T-helper 2 cell treated with Interferon-gamma antibody and Interleukin-4, amounts not matched to agents 100 ng/mL and 5 ng/mL, for 36 hours (primary cell): Measurements from ENCODE around the gene ALDH1L1. TPM values are rescaled to one million over a fixed set of nuclear protein-coding genes. Genes with fewer than 3 reads are reported as not detected.

Source experiments
- intact Hi-C: fragments of 100-400 bp; cut with micrococcal nuclease; formaldehyde crosslinking; loops from one replicate; pipeline ENCODE4 v1.15.1; 2023
- total RNA-seq: library from RNA; stranded (reverse); gene quantifications from 2 replicates; pipeline ENCODE4 v1.2.3, GENCODE V29; 2022

Gene ALDH1L1
- total RNA-seq, 1 donor from 2014 or later: not detected

DNA sequence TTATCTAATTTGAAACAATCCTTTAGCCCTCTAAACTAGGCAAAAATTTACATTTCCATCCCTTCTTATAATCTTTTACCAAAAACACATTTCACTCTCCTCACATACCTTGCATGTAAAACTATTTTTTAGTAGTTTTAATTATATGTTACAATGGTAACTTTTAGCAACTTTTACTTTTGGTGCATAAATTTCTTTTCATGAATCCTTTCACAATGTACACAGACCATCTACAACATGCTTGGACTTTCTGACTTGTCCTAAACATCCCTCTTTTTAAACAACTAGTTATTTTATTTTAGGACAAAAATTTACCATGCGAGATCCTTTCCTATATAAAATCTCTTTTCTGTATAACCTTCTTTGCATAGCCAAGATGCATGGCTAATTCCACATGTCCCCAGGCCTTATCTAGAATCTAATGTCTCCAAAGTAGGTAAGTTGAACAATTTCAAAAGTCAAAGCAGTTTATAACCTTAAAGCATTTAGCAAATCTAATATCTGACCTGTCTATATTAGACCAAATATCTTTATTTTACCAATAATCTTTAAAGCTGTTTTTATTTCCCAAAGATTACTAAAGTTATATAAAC, 14.4 kb upstream of the ALDH1L1 start:
- intact Hi-C loops: no loop called here

DNA sequence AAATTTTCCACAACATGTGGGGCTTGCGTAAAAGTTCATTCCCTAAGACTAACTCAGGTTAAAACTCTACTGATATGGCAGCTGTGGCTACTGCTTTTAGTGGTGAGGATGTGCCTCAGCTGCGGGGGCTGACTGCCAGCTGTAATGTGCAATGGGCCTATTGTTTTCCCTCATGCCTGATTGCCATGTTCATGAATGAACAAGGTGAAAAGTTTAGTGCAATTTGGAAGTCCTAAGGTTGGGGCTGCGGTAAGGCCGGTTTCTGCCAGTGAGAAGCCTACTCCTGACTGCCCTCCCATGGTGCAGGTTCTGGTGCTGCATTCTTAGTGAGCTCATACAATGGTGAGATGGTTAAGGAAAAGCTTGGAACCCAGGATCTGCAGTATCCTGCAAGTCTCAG, 10.9 kb upstream of the ALDH1L1 start:
- intact Hi-C loops: no loop called here

DNA sequence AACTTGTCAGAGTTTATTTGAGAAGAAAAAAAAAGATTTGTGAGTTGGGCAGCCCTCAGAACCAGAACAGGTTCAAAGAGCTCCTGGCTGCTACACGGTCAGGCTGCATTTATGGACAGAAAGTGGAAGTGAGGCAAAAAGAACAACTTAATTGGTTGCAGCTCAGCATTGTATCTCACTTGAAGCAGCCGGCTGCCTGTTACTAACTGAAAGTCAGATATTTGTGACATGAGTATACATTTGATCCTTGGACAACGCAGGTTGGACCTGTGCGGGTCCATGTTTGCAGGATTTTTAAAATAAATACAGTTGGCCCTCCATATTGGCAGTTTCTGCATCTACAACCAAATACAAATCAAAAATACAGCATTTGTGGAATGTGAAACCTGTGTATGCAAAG, 7.5 kb upstream of the ALDH1L1 start:
- intact Hi-C loops: no loop called here

DNA sequence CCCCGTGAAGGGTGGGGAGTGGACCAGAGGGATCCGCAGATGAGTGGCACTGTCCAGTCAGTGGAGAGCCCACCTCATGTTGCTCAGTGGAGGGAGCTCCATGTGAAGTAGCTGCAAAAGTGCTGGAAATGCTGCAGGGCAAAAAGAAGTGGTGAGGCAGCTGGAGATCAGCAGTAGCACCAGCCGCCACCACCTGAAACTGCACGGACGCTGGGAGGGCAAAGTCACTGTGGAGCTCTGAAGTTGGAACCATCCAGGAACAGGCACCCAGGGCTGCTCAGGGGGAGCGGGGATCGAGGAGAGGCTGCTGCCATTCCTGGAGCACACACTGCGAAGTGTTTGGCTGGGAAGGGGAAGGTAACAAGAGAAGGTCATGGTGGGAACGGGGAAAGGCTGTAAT, 6.4 kb upstream of the ALDH1L1 start:
- intact Hi-C loops: no loop called here

DNA sequence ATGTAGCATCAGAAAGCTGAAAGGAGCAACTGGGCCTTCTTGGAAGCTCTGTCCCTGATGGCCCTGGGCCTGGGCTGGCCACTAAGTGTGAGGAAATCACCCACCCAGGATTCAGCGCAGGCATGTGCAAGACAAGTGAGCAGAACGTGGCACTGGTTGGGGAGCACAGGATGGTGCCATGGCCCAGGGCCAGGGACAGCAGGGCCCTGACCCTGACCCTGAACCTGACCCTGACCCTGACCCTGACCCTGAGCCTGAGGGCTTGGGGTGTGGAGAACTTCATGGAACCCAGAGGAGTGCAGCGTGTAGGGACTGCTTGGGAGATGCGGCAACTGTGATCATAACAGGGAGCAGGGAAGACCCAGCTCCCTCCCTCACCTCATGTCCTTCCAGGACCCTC, 5.9 kb upstream of the ALDH1L1 start:
- intact Hi-C loops: no loop called here

DNA sequence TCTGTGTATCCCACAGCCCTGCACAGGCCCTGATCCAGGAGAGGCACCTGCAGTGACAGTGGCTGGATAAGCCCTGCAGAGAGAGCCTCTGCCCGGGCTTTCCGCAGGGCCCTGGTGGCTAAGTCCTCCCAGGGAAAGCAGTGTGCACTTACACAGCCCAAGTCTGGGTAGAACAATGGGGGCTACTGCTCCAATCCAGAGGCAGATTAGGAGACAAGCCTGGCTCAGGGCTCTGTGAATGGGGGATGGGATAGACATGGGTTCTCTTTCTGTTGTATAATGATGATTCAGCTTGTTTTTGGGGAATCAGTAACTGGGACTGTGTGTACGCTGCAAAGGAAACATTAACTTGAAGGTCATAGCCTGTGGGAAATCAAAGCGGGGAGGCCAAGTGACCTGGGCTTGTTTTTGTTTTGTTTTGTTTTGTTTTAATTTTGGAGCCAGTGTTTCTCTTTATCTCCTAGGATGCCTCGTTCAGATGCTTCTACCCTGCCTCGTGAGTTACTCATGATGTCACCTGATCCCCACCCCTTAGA, 4.1 kb upstream of the ALDH1L1 start:
- intact Hi-C loops: no loop called here

DNA sequence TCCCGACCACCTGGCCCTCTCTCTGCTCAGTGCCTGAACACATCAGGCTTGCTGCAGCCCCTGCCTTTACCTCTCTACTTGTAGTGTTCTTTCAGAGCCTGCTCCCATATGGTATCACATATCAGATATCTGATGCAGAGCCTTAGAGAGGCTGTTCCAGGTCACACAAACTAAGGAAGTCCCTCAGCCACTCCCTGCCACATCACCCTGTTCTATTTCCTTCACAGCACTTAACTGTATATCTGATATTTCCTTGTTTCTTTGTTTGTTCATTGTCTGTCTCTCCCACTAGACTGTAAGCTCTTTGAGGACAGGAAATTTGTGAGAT, 976 bp upstream of the ALDH1L1 start:
- intact Hi-C loops: no loop called here

DNA sequence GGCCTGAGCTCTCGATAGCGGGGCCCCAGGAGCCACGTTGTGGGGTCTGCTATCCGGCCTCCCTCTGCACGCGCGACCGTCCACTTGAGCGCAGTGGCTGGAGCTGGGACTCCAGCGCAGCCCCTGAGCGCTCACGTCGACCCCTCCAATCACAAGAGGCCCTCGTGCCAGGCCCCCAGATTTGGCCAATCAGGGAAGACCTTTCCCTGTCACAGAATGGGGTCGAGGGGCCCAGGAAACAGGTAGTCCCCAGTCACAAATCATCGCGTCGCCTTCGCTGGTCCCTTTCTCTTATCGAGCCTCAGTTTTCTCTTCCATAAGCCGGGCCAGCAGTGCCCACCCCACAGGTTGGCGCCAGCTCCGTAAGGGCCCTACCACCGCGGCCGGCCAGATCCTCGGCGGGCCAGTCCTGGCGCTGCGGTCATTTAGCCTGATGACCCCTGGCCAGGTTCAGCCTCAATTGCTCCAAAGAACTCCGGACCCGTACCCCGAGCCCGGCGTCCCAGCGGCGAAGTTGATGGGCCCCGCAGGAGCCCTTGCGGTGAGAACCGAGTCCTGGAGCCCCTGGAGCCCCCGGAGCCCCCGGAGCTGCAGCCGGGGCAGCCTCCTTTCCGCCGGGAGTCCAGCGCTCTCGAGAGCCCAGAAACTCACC, 435 bp downstream of the ALDH1L1 start:
- intact Hi-C loops: no loop called here

DNA sequence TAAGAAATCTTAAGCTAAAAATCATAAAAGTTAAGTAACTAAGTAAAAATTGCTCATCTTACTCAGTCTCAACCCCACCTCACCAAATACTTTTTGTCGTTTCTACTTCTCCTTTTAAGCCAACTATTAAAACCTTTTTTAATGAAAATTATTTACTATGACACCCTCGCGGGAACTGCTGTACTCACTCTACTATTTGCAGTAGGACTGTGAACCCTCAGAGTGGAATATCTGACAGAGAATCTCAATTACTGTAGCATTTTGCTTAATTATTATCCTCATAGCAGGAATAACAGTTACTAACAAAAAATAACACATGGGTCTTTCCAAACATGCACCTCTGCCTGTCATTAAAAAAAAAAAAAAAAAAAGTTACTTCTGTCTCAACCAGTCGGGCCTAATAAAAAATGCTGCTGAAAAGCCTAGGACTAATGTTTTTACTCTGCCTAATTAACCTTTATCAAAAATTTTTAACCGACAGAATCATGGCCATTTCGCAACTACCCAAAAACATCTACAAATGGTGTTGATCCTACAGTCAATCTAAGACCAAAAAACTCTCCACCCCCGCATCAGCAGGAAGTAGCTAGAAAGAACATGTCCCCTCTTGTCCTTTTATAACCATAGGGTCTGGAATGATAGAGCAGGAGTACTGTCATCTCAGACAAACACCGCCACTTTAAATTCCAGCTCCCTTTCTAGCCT, 10.2 kb downstream of the ALDH1L1 start:
- intact Hi-C loops: no loop called here

DNA sequence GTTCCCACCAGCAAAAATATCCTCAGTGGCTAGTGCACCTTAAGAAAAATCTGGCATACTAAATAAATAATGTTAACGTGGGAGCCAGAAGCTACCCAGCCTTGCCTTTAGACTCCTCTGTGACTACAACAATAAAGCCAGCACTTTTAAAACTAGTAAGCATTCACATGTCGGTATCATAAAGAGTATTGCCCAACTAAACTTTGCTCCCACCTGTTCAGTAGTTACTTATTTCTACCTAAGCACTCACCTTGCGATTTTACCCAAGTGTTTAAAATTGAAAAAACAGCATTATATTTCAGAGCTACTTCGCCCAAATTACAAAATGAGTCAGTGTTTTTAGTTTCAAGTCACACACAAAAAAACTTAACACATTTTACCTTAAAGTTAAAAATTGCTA, 12.8 kb downstream of the ALDH1L1 start:
- intact Hi-C loops: no loop called here

DNA sequence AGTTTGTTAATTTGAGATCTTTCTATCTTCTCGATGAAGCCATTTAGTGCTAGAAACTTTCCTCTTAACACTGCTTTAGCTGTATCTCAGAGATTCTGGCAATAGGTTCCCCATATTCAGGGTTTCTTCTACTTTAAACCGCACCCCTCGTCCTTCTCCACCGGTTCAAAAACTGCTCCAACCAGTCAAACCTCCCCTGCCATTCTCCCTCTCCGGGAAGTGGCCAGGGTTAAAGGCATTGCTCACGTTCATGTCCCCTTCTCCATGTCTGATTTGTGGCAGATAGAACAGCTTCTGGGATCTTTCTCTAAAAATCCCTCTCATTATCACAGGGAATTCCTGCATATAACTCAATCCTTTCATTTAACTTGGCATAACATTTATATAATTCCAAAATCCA, 14.4 kb downstream of the ALDH1L1 start:
- intact Hi-C loops: no loop called here

DNA sequence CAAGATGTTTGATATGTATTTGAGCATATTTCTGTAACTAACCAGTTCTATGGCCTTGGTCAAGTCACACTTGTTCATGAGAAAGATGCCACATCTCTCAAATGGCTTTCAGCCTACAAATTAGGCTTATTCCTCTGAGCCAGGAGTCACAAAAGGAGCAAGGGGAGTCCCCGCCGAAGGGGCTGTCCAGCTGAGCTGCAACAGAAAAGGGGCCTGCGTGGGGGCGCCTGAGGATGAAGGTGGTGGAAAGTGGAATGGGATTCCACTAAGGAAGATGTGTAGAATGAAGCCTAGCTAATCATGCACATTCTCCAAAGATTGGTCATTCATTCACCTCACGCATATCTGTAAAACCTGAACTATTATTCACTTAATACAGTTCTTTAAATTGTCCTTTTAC, 19.1 kb downstream of the ALDH1L1 start:
- intact Hi-C loops: no loop called here

DNA sequence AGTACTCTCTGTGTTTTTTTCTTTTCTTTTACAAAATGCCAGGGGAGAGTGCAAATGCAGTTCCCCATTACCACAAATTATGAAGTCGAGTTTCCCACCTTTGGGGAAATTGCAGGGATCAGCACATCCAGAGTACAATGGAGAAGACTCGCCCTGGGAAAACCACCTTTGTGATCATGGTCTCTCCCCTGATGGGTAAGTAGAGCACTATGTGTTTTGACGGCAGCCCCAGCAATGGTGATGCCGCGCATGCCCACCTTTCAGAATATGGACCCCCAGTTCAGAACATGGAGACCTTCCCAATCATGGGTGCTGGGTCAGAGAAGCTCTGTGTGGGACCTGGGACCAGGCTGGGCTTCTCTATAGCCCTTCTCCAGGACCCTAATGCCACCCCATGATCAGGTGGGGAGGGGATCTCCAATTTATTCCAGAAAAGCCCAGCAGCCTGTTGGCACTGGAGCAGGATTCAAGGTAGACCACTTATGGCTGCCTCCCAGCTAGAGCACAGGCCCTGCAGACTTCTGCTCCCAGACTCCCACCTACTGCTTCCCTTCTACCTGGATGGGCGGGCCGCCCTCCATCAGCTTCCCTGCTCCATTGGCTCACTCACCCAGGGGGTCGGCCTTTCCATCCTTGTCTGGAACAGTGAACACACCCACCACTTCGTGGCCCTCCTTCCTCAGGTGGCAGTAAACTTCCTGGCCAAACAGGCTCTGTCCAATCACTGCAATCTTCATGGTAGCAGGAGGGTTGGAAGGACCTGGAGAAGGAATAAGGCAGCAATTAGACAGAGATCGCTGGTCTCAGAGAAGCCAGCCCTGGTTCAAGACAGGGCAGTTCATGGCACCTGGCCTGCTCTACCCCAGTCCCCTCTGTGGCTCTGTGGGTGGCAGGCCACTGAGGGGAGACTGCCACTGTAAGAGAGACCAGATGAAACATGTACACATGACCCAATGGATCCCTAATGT, 19.9 kb downstream of the ALDH1L1 start:
- intact Hi-C loops: no loop called here

DNA sequence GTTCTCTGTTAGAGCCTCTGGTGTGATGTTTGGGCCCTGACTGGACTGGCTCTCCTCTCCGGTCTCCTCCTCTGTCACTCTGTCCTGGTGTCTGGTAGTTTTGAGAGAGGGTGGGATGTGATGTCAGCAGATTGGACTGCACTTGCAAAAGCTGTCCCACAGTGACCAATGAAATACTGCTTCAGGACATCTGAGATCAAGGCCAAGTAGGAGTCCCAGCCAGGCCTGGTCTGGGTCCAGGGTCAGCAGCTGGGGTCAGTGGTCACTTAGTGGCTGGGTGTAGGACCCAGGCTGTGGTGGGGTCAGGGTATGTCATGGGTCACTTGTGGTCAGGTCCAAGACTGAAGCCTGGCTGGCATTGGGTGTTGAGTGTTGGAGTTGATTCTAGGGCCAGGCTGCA, 20.9 kb downstream of the ALDH1L1 start:
- intact Hi-C loops: no loop called here

DNA sequence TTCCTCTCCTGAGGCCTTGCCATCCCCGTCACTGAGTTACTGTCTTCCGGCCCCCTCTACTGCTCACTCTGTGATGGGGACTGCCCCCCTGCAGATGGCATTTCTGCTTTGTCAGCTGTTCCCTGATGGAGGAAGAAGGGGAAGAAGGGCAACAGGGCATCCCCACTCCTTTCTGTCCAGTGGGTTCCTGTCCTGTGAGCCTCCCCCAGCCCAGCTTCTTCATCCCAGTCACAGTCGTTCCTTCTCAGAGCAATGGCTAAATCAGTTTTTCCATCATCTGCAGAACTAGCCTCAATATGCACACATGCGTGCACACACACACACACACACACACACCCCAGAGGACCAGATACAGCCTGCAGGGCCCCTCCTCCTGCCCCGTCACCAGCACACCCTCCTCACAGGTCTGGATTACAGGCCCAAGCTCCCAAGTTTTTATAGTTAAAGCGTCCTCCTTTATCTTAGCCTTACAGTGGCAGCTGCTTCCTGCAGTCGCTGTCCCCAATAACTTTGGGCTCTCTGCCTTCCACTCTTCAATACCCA, 21.4 kb downstream of the ALDH1L1 start:
- intact Hi-C loops: no loop called here

DNA sequence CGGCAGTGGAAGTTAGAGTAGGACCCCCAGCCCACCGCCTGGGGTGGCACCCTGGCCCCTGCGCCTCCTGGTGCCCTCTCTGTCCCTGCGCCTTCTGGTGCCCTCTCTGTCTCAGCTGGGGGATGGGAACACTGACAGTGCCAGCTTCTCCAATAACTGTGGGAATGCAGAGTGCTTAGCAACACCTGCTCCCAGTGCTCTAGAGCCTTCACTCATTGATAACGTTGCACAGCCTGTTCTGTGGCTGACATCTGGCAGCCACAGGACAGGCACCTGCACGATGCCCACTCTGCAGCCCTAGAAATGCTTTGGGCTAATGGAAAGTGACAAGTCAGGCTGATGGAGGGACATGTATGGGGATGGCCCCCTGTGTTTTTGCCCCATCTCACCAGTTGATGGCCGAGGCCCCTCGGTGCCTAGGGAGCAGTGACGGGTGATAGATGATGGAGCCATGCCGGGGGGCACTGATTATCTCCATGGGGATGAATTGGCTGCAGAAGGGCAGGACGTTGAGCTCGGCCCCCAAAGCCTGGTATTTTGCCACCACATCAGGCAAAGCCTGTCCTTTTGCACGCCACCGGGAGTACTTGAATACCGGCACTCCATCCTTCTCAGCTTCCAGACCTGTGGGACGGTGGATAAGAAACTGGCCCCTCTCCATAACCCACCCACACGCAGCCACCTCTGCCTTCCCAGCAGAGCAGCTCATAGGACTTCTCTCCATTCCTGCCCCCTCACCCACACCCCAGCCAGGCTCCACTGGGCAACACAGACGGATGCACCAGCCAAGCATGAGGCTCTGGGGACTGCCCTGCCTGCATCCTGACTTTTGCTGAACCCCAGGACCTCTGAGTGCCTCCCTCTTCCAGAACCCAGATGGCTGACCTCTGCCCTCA, 22.1 kb downstream of the ALDH1L1 start:
- intact Hi-C loops: no loop called here

DNA sequence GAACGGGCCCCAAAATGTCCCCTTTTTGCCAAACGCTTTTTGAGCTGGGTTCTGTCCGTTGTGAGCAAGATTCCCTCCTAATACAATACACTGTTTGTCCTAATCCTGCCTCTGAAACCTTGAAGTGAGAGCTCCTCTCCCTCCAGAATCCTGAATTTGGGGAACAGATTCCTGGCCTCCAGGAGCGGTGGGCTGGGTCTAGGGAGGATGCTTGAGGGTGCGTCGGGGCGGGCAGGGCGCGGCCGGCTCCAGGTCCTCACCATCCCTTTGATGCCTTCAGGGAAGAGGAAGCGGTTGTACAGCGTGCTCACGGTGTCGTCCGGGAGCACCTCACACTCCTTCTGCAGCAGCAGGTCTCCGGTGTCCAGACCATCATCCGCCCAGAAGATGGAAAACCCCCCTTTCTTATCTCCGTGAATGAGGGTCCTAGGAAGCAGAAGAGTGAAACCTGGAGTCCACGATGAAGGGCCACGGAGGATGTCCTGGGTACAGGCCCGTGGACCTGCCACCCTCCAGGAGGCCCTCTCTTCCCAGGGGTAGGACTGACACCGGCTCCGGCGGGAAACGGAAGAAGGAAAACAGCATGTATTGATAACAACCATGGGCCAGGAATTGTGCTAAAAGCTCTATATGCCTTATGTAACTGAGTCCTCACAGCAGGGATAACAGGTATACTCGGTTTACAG, 23.2 kb downstream of the ALDH1L1 start:
- intact Hi-C loops: no loop called here

DNA sequence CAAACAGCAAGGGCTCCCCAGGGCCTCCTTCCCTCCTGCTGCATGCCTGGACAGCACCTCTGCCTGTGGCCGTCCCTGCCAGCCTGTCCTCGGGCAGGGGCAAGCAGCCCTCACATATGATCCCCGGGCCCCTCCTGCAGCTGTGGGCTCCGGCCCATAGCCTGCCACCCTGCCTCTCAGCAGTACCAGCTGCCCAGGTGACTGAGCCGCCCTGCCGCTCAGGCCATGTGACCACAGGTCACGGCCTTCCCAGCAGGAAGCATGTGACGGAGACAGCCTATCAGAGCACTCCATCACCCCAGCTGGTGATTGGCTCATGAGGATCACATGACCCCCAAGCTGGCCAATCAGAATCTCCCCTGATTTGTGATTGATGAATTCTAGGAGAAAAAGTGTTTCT, 23.9 kb downstream of the ALDH1L1 start:
- intact Hi-C loops: no loop called here

DNA sequence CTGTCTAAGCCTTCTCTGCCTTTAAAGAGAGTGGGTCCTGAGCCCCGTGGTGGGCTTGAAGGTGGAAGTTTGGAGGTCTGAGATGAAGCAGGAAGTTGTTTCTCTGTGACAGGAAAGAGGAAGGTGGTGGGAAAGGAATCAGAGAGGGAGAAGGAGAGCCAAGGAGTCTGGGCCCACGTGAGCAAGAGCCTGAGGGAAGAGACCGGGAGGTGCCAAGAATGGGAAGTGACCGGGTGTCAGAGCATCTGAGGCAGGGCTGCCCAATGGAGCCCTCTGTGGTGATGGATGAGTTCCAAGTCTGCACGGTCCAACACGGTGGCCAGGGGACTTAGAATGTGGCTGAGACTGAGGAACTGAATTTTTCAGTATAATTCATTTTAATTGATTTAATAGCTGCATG, 24.6 kb downstream of the ALDH1L1 start:
- intact Hi-C loops: no loop called here

DNA sequence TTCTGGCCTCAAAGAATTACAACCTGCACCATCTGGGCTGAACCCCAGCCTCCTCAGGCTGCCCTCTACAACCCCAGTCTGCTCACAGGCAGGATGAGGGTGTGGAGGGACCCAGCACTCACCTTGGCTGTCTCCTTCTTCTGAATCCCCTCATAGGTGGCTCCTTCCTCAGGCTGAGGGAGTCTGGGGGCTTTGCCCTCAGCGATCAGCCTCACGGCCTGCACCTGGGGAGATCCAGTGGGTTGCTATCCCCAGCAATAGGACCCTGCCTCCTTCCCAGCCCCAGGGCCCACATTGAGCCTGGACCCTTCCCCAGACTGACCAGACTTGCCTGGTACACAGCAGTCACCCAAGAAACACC, 25.1 kb downstream of the ALDH1L1 start:
- intact Hi-C loops: no loop called here
